ENCODE measurements around the gene CRTC2.

CRTC2 gene

DNA sequence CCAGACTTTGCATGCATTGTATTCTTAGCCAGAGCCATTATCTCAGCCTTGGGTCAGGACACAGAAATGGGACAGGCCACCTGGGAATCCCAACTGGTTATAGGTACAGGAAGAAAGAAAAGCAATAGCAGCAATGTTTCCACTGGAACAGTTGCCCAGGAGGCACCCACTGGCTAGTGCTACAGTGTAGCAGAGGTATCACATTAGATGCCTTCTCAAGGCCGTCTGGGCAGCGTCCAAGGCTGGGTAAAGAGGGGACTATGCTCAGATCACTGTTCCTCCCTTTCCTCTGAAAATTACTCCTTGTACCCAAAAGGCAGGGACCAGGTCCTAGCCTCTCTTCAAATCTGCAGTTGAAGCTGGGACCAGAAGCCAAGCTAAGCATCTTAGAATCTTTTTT lies 11.9 kb upstream of the CRTC2 start:
- no peak overlapping the region for H3K27ac ChIP-seq (ENCODE audit: low read depth, low read length)
- H3K36me3 ChIP-seq (ENCODE audit: control insufficient read depth, insufficient read depth, low read length): peaks cover 23% of the 10 kb centered on the region
- no peaks in the 10 kb centered on the region for H3K27me3 ChIP-seq (ENCODE audit: control insufficient read depth, insufficient read depth, low read length)
- no peaks in the 10 kb centered on the region for H3K9me3 ChIP-seq (ENCODE audit: control insufficient read depth, insufficient read depth, low read depth, low read length)
- H3K9ac ChIP-seq (ENCODE audit: low read length): no peak overlapping the region
- H3K4me1 ChIP-seq (ENCODE audit: control insufficient read depth, insufficient read depth, low read length): peaks cover 8% of the 10 kb centered on the region
- H3K4me3 ChIP-seq (ENCODE audit: low read depth, low read length): no peak overlapping the region

DNA sequence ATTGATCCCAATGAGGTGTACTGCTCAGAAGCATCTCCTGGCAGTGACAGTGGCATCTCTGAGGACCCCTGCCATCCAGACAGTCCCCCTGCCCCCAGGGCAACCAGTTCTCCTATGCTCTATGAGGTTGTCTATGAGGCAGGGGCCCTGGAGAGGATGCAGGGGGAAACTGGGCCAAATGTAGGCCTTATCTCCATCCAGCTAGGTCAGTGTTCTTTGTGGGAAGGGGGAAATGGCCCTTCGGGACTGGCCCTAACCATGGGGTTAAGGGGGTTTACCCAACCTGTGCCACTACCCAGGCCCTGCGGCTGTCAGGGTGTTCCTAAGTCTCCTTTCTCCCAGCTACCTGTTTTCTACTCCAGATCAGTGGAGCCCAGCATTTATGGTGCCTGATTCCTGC lies 10.6 kb upstream of the CRTC2 start:
- peak overlapping the region; percentile 78; the same call in 1 of the 2 replicates for H3K4me3 ChIP-seq (ENCODE audit: low read depth, low read length)
- peaks cover 12% of the 10 kb centered on the region for H3K36me3 ChIP-seq (ENCODE audit: control insufficient read depth, insufficient read depth, low read length)
- peak overlapping the region; percentile 82 for H3K9ac ChIP-seq (ENCODE audit: low read length)
- H3K9me3 ChIP-seq (ENCODE audit: control insufficient read depth, insufficient read depth, low read depth, low read length): no peaks in the 10 kb centered on the region
- no peaks in the 10 kb centered on the region for H3K27me3 ChIP-seq (ENCODE audit: control insufficient read depth, insufficient read depth, low read length)
- H3K27ac ChIP-seq (ENCODE audit: low read depth, low read length): no peak overlapping the region
- peaks cover 8% of the 10 kb centered on the region for H3K4me1 ChIP-seq (ENCODE audit: control insufficient read depth, insufficient read depth, low read length)

DNA sequence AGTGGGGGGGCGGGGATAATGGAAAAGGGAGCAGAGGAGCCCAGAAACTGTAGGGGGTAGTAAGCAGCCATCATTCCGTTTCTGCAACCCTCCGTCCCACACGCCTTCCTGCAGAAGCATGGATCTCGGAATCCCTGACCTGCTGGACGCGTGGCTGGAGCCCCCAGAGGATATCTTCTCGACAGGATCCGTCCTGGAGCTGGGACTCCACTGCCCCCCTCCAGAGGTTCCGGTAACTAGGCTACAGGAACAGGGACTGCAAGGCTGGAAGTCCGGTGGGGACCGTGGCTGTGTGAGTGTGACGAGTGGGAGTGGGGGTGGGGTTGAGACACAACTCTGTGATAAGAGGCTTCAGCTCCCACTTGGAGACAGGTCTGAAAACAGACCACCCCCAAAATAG lies 10.0 kb upstream of the CRTC2 start:
- Histone ChIP-seq H3K4me3 (ENCODE audit: low read depth, low read length) (peak overlapping the region; percentile 78), H3K4me1 (ENCODE audit: control insufficient read depth, insufficient read depth, low read length) (peaks cover 8% of the 10 kb centered on the region), H3K9me3 (ENCODE audit: control insufficient read depth, insufficient read depth, low read depth, low read length) (no peaks in the 10 kb centered on the region), H3K9ac (ENCODE audit: low read length) (peak overlapping the region; percentile 82), H3K27me3 (ENCODE audit: control insufficient read depth, insufficient read depth, low read length) (no peaks in the 10 kb centered on the region), H3K27ac (ENCODE audit: low read depth, low read length) (no peak overlapping the region), H3K36me3 (ENCODE audit: control insufficient read depth, insufficient read depth, low read length) (peaks cover 6% of the 10 kb centered on the region)

DNA sequence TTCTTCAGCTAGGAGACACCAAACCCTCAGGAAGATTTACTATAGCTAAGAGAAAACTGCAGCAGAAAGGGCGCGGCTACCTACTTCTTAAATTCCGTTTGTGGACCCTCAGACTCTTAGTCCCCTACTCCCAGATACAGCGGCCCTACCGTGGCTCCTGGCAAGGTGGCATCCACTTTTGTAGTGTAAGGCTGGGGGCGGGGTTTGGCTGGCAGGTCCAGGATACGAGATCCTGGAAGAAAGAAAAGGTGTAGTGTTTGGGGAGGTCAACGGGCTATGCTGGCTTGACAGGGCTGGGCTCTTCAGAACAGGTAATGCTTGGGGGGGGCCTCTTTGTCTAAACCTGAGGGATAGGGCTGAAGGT lies 9.6 kb upstream of the CRTC2 start:
- H3K27ac ChIP-seq (ENCODE audit: low read depth, low read length): peak overlapping the region; percentile 81
- no peaks in the 10 kb centered on the region for H3K9me3 ChIP-seq (ENCODE audit: control insufficient read depth, insufficient read depth, low read depth, low read length)
- H3K9ac ChIP-seq (ENCODE audit: low read length): peak overlapping the region; percentile 82
- H3K4me3 ChIP-seq (ENCODE audit: low read depth, low read length): peak overlapping the region; percentile 78
- H3K27me3 ChIP-seq (ENCODE audit: control insufficient read depth, insufficient read depth, low read length): no peaks in the 10 kb centered on the region
- peaks cover 2% of the 10 kb centered on the region; the same call in 1 of the 2 replicates for H3K36me3 ChIP-seq (ENCODE audit: control insufficient read depth, insufficient read depth, low read length)
- H3K4me1 ChIP-seq (ENCODE audit: control insufficient read depth, insufficient read depth, low read length): peaks cover 8% of the 10 kb centered on the region

DNA sequence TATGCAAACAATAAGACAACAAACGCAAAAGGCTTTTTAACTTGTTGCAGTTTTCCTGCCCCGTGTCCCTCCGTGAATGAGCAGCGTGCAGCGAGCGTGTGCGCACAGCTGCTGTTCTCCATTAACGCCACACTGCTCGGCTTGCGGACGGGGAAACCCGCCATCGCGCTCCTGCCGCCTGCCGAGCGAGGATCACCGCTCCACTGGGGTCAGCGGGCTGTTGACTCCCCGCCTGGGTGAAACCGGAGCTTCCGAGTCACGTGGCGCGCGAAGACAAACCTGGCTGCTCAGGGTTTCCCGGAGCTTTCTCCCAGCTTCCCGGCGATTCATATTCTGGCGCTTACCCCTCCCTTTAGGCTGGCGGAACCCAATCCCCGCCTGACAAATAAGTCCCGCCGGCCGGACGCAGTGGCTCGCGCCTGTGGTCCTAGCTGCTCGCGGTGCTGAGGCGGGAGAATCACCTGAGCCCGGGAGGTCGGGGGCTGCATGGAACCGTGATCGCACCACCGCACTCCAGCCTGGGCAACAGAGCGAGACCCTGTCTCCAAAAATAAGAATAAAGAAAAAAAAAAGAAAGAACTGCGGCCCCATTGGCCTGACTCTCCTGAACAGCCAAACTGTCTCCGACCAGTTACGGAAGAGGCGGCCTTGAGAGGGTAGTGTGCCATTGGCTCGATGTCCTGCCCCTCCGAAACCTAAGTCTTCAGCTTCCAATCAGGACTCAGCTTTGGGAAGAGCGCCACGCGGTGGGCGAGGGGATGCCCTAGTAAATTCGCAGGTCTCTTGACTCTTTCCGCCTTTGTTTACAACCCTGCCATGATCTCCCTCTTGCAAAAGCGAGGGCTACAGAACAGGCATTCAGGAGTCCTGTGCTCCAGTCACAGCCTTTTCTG lies 8.9 kb upstream of the CRTC2 start, which contains the start of gene CREB3L4:
Gene CREB3L4 (plus strand): TSS at position 796 of the 893 bp plus-strand sequence. CDS start 624 bp downstream, outside the sequence.
- peak within 1 kb of the TSS; percentile 82 for H3K9ac ChIP-seq (ENCODE audit: low read length)
- H3K4me1 ChIP-seq (ENCODE audit: control insufficient read depth, insufficient read depth, low read length): peaks cover 8% of the 10 kb centered on the region
- peak within 1 kb of the TSS; percentile 81 for H3K27ac ChIP-seq (ENCODE audit: low read depth, low read length)
- no peaks in the 10 kb centered on the region for H3K9me3 ChIP-seq (ENCODE audit: control insufficient read depth, insufficient read depth, low read depth, low read length)
- H3K36me3 ChIP-seq (ENCODE audit: control insufficient read depth, insufficient read depth, low read length): no peaks in the 10 kb centered on the region
- H3K4me3 ChIP-seq (ENCODE audit: low read depth, low read length): peak within 1 kb of the TSS; percentile 78
- H3K27me3 ChIP-seq (ENCODE audit: control insufficient read depth, insufficient read depth, low read length): no peaks in the 10 kb centered on the region

DNA sequence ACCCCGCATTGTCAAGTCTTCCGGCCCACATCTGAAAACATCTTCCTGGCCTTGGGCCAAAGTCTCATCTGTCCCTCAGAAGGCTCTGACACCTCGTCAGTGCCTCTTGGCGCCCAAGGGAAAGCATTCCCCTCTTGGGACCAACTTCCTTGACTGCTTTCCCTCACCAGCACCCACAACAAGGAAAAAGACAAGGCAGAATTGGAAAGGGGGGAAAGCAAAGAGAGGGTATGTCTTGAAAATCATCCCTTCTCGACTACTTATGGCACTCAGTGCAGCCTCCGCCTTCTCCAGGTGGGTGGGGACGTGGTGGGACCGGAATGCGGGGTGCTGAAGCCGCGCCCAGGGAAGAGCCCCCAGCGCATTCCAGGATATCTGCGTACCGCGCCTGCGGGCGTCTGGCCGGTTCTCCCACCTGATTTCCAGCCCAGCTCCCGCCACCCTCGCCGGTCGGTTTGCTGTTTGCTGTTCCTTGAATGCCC lies 5.5 kb upstream of the CRTC2 start:
- peak overlapping the region; percentile 89 for H3K9ac ChIP-seq (ENCODE audit: low read length)
- peaks cover 19% of the 10 kb centered on the region for H3K4me1 ChIP-seq (ENCODE audit: control insufficient read depth, insufficient read depth, low read length)
- H3K4me3 ChIP-seq (ENCODE audit: low read depth, low read length): peak overlapping the region; percentile 89
- no peaks in the 10 kb centered on the region for H3K9me3 ChIP-seq (ENCODE audit: control insufficient read depth, insufficient read depth, low read depth, low read length)
- H3K27ac ChIP-seq (ENCODE audit: low read depth, low read length): peak overlapping the region; percentile 91
- H3K27me3 ChIP-seq (ENCODE audit: control insufficient read depth, insufficient read depth, low read length): no peaks in the 10 kb centered on the region
- peaks cover 28% of the 10 kb centered on the region for H3K36me3 ChIP-seq (ENCODE audit: control insufficient read depth, insufficient read depth, low read length)

DNA sequence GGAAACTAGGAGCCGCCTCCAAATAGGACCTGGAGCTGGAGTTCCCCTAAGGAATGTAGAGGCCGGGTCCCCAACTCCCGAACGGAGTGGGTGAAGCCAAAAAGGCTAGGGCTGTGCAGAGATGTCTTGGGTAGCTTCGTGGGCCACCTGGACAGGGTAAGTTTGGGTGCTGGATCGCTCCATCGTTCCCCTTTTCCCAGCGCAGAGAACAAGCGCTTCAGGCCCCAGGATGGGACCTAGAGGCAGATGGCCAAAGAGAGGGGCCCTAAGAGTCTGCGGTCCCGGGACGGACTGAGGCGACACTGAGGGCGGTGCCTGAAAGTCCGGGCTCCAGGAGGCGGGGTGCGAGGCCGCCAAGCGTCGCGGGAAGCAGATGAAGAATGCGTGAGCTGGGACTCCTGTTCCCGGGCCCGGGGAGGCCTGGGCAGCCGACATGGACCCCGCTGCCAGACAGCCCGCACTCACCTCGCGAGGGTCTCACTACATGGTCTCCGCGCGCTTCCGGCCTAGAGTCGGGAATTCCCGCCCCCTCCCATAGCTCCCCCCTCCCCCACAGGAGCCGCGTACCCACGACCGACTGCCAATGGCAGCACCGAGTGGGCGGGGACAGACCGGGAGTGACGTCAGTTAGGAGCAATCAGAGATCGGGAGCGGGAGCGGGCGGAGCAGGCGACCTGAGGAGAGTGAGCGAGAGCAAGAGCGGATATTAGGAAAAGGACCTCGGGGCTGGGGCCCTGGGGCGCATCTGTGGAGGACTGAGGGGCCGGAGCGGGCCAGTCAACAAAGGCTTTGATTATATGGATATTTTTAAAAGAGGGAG lies 4.8 kb upstream of the CRTC2 start, which contains the start of gene SLC39A1:
Gene SLC39A1 (minus strand): TSS at position 508 of the 820 bp plus-strand sequence. CDS start 822 bp downstream, outside the sequence.
- Histone ChIP-seq H3K27ac (ENCODE audit: low read depth, low read length) (peak within 1 kb of the TSS; percentile 91), H3K36me3 (ENCODE audit: control insufficient read depth, insufficient read depth, low read length) (peaks cover 28% of the 10 kb centered on the region), H3K4me1 (ENCODE audit: control insufficient read depth, insufficient read depth, low read length) (peaks cover 14% of the 10 kb centered on the region), H3K27me3 (ENCODE audit: control insufficient read depth, insufficient read depth, low read length) (no peaks in the 10 kb centered on the region), H3K9me3 (ENCODE audit: control insufficient read depth, insufficient read depth, low read depth, low read length) (no peaks in the 10 kb centered on the region), H3K9ac (ENCODE audit: low read length) (peak within 1 kb of the TSS; percentile 90), H3K4me3 (ENCODE audit: low read depth, low read length) (peak within 1 kb of the TSS; percentile 89)

DNA sequence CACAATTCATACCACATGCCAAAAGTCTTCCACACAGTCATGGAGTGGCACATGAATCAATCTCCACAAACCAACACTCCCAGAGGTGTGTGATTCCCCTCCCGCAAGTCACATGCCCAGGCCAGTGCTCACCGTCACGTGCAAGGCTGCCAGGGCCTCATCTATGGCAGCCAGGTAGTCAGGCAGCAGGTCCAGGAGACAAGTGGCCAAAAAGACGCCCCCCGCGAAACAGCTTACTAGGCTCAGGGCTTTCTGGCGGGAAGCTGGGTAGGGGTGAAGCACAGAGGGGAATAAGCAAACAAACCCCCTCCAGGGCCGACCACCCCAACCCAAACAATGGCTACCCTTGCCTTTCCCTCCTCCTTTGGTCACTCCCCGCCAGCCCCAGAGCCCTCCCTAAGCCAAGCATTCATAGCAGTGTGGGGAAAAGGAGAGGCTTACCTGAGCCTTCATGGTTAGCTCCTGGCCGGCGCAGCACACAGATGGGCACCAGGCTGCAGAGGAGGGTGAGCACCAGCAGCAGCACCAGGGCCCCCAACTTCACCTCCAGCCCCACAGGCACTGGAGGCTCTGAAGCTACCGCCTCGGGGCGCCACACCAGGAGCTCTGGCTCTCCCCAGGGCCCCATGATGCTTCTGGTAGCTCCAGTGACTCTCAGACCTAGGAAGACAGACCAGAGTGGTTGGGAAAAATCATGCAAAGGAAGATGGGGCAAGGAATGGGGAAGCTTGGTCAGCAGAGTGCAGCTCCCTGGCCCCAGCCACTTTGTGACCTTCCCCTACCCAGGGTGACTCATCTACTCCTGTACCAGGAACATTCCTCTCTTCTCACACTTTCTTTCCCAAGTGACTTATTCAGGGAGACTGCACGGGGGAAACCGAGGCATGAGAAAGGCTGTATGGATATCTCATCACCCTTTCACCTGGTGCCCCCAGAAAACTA lies 3.9 kb upstream of the CRTC2 start:
- no peaks in the 10 kb centered on the region for H3K27me3 ChIP-seq (ENCODE audit: control insufficient read depth, insufficient read depth, low read length)
- H3K27ac ChIP-seq (ENCODE audit: low read depth, low read length): peak overlapping the region; percentile 91
- peaks cover 14% of the 10 kb centered on the region for H3K4me1 ChIP-seq (ENCODE audit: control insufficient read depth, insufficient read depth, low read length)
- H3K9me3 ChIP-seq (ENCODE audit: control insufficient read depth, insufficient read depth, low read depth, low read length): no peaks in the 10 kb centered on the region
- H3K9ac ChIP-seq (ENCODE audit: low read length): peak overlapping the region; percentile 90
- H3K4me3 ChIP-seq (ENCODE audit: low read depth, low read length): peak overlapping the region; percentile 89
- H3K36me3 ChIP-seq (ENCODE audit: control insufficient read depth, insufficient read depth, low read length): peaks cover 28% of the 10 kb centered on the region

DNA sequence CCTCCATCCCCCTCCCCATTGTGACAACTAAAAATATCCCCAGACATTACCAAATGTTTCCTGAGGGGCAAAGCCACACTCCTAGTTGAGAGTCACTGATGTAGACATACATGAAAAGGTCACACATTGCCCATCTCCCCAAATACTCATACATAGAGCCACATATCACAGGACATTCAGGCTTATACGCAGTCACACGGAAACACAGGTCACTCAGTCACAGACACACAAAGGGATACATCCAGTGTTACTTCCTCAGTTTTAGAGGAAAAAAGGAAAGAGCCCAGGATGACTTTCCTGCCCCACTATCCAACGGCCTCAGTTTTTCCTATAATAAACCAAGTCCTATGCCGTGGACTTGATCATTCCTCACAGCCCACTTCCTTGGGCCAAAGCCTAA lies 3.0 kb upstream of the CRTC2 start:
- peak overlapping the region; percentile 90 for H3K9ac ChIP-seq (ENCODE audit: low read length)
- no peaks in the 10 kb centered on the region for H3K9me3 ChIP-seq (ENCODE audit: control insufficient read depth, insufficient read depth, low read depth, low read length)
- peak overlapping the region; percentile 89 for H3K4me3 ChIP-seq (ENCODE audit: low read depth, low read length)
- H3K4me1 ChIP-seq (ENCODE audit: control insufficient read depth, insufficient read depth, low read length): peaks cover 23% of the 10 kb centered on the region
- H3K27ac ChIP-seq (ENCODE audit: low read depth, low read length): no peak overlapping the region
- peaks cover 28% of the 10 kb centered on the region for H3K36me3 ChIP-seq (ENCODE audit: control insufficient read depth, insufficient read depth, low read length)
- H3K27me3 ChIP-seq (ENCODE audit: control insufficient read depth, insufficient read depth, low read length): no peaks in the 10 kb centered on the region

DNA sequence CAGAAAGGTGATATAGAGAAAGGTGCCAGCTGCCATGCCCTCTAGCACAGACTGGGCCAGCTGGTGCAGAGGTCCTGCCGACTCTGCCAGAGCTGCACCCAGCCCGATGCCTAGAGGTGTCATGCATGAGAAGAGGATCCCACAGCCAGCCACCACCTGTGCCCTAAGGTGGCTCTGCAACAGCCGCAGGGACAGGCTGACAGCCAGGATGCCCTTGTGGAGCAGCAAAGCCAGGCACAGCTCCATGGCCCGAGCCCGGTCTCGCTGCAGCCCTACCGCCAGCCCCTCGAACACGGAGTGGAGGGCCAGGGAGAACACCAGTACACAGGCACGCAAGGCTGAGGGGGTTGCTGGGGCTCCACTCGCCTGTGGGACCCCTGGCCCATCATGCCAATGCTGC lies 1.8 kb upstream of the CRTC2 start:
- no peaks in the 10 kb centered on the region for H3K27me3 ChIP-seq (ENCODE audit: control insufficient read depth, insufficient read depth, low read length)
- no peak overlapping the region for H3K9ac ChIP-seq (ENCODE audit: low read length)
- no peaks in the 10 kb centered on the region for H3K9me3 ChIP-seq (ENCODE audit: control insufficient read depth, insufficient read depth, low read depth, low read length)
- H3K4me1 ChIP-seq (ENCODE audit: control insufficient read depth, insufficient read depth, low read length): peaks cover 28% of the 10 kb centered on the region
- H3K4me3 ChIP-seq (ENCODE audit: low read depth, low read length): no peak overlapping the region
- H3K27ac ChIP-seq (ENCODE audit: low read depth, low read length): no peak overlapping the region
- peaks cover 28% of the 10 kb centered on the region for H3K36me3 ChIP-seq (ENCODE audit: control insufficient read depth, insufficient read depth, low read length)
